ENCODE results near the gene SHC3.

DNA sequence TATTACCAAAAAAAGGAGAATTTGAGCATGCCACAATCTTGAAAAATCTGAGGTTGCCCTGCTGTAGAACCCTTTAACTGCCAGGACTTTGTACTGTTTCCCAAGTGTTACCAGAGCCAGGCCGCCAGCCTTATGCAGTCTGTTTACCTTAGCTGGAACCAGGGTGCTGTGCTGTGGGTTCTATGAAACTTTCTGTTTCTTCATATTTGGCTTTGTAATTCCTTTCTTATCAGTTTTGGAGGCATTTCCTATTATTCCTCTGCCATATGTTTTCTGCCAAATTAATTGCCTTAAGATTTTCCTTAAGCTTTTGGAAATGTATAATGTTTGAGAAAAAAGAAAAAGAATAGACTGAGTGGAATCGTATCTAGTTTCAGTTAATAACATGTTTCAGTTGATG, 185.3 kb downstream of the SHC3 start:
- TF ChIP-seq, protein P1, sequence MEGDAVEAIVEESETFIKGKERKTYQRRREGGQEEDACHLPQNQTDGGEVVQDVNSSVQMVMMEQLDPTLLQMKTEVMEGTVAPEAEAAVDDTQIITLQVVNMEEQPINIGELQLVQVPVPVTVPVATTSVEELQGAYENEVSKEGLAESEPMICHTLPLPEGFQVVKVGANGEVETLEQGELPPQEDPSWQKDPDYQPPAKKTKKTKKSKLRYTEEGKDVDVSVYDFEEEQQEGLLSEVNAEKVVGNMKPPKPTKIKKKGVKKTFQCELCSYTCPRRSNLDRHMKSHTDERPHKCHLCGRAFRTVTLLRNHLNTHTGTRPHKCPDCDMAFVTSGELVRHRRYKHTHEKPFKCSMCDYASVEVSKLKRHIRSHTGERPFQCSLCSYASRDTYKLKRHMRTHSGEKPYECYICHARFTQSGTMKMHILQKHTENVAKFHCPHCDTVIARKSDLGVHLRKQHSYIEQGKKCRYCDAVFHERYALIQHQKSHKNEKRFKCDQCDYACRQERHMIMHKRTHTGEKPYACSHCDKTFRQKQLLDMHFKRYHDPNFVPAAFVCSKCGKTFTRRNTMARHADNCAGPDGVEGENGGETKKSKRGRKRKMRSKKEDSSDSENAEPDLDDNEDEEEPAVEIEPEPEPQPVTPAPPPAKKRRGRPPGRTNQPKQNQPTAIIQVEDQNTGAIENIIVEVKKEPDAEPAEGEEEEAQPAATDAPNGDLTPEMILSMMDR (IDR thresholded peaks at IDR 0.05), result no peak
- TF ChIP-seq POLR2A (IDR thresholded peaks at IDR 0.05), result no peak
- no peak for TF ChIP-seq EP300 (IDR thresholded peaks at IDR 0.05)

Measured in gastroesophageal sphincter (tissue), 3 donors.